ENCODE data around the gene SAMD14.
A peak's percentile ranks its signal among the peaks of the same experiment; 100 is the strongest.

SAMD14 gene

DNA sequence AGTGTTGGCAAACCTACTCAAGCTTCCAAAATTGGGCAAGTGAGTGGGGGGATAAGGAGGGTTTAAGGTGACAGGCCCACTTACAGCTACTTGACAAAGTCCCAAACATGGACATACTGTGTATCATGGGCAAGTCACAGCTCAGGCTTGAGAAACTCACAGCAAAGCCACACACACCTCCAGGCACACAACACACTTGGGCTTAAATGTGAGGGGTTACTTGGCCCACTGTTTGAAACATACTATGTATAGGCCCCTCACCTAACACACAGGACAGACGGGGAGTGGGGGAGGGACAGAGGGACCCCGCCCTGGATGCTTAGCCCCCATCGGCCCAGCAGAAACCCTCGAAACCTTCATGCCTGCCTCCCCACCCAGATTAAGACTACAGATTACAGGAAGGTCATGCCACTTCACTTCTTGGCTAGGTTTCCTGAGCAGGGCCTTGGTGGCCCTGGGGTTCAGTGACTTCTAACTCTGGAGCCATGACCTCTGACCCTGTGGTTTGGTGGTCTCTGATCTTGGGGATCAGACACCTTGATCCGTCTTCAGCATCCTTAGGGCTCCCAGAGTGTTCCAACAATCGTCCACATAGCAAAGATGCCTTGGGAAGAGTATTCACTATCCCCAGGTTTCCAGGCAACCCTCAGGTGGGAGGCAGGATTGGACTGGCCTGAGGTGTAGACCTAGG is 2.3 kb upstream of the SAMD14 start:
- no peak for DNase-seq

GRCh38 chr17:50130559-50131305 is 772 bp upstream of the SAMD14 start:
- no peak for DNase-seq

- DNase-seq, result no peak
These were observed 620 bp downstream of the SAMD14 start for GRCh38 chr17:50129353-50129727.

DNA sequence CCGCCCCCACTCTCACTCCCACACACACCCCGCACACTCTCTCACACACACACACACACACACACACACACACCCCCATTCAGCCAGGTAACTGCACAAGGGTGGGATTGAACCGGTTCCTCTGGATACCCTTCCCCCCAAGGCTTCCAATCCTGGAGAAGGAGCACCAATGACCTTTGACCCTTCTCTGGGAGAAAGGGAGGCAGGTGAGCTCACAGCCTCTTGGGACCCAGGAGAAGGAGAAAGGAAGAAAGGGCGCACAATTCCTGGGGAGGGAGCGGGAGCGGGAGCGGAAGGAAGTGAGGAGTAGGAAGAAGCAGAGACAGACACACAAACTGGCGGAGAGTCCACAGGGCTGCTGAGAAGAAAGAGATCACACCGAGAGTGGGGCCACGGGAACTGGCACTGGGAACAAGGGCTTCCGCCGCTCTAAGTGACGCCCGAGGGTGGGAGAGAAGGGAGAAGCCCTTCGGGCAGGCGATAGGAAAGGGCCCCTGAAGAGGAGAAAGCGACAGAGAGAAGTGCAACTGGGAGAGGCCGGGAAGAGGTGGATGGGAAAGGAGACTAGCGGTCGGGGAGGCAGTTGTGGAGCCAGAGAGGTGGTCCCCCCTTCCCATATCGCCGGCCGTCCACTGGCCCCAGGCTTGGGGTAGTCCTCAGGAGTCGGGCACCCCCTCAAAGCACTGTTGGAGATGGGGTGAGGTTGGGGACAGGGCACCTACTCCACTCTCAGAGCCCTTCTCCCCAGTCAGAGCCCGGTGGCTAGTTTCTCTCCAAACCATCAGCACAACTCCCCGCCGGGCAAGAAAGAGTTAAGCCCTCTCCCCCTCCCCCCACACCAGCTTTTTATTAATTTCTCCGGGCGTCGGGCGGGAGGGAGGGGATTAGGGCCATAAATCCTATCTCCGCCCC is 1.3 kb downstream of the SAMD14 start:
- no peak for DNase-seq

- DNase-seq, result no peak
These were observed 2.1 kb downstream of the SAMD14 start for GRCh38 chr17:50127697-50128361.

DNA sequence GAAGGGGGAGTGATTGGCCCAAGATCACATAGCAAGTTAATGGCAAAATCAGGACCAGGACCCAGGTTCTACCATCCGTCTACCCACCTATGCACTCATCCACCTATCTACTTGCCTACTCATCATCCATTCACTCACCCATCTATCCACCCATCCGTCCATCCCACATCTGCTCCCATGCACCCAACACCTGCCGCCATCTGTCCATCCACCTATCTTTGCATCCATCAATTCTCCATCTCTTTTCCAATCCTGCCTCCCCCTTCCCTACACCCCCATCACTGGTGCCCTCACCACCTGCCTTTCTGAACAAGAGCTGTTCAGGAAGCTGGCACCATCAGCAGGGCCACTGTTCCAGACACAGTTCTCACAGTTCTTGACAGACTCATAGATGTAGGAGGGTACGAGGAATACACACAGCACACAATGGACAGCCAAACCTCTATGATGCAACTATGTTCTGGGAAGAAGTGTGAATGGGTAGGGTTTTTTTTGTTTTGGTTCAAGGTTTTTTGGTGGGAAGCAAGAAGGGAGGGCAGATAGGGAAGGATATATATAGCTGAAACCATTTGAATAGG is 4.5 kb downstream of the SAMD14 start:
- DNase-seq, result no peak

DNA sequence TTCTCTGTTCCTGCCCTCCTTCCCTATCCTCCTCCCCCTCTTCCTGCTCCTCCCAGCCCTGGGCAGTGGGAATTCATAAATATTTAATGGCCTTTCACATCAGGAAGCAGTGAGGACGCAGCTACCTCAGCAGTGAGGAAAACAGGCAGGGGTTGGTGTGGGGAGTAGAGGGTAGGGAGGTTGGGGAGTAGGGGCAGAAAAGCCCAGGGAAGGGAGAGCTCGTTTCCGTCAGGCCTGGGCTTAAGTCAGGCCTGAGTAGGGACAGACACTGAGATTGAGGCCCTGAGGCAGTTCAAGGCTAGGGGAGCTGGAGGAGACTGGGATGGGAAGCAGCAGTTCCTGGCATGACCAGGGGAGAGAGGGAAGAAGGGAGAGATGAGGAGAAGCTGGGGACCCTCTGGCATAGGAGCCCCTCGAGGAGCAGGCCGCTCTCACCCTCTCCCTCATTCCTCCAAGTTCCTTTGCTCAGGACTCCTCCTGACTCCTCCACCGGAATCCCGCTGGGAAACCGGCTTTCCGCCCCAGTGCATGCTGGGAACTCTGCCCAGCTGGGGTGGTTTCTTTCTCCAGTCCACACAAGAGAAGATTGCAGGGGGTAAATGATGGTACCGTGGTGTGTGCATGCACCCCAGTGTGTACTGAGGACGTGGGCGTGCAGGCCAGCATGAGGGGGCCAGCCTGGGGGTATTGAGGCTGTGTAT is 6.2 kb downstream of the SAMD14 start:
- DNase-seq, result no peak

DNA sequence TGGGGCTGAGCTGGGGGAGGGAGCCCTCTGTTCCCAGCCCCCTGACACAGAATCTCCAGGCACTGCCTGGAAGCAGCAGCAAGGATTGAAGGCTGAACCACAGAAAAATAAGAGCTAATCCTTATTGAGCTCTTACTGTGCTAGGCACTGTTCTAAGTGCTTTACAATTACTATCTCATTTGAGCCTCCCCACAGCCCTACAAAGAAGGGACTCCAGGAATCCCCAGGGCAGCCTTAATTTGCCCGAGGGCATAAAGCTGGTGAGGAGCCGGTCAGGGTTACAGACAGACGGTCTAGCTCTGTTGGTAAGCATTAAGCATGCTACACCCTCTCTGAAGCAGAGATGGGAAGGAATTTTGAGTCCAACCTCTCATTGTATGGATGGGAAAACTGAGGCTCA is 7.0 kb downstream of the SAMD14 start:
- no peak for DNase-seq

DNA sequence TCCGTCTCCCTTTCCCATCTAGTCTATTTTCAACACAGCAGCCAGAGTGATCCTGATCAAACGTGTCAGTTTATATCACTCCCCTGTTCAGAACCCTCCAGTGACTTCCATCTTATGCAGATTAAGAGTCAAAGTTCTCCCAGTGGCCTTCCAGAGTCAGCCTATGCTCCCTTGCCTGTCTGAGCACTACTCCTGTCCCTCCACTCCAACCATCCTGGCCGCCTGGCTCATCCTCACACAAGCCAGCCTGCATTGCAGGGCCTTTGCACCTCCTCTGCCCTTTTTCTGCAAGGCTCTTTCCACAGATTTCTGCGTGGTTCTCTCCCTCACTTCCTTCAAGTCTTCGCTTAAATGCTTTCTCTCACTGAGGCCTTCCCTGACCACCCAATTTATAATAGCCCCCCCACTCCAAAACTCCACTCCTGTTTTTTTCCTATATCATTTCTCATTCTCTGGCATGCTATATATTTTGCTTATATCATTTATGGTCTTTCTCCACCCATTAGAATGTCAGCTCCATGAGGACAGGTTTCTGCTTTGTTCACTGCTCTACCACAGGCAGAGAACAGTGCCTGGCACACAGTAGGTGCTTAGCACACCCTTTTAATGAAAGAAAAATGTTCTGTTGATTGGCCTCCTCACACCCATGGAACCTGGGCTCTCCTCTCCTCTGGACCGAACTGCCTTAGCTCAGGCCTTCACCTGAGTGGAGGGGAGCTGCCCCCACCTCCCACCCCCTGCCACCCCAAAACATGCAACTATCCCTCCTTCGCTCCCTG is 9.3 kb downstream of the SAMD14 start:
- no peak for DNase-seq

DNA sequence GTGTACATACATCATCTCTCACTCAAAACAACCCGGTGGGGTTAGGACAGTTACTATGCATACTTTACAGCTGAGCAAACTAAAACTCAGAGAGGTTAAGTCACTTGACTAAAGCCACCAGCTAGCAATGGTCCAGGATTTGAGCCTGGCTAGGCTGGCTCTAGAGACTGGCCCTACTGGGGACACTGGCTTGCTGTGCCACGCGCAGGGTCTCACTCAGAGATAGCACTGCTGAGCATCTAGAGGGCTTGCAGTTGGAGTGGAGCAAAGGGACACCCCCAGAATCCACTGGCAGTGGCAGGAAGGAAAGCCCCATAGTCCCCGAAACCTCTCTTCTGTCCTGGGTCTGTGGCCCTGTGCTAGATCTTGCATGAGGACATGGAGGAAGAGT is 11.1 kb downstream of the SAMD14 start:
- no peak for DNase-seq

DNA sequence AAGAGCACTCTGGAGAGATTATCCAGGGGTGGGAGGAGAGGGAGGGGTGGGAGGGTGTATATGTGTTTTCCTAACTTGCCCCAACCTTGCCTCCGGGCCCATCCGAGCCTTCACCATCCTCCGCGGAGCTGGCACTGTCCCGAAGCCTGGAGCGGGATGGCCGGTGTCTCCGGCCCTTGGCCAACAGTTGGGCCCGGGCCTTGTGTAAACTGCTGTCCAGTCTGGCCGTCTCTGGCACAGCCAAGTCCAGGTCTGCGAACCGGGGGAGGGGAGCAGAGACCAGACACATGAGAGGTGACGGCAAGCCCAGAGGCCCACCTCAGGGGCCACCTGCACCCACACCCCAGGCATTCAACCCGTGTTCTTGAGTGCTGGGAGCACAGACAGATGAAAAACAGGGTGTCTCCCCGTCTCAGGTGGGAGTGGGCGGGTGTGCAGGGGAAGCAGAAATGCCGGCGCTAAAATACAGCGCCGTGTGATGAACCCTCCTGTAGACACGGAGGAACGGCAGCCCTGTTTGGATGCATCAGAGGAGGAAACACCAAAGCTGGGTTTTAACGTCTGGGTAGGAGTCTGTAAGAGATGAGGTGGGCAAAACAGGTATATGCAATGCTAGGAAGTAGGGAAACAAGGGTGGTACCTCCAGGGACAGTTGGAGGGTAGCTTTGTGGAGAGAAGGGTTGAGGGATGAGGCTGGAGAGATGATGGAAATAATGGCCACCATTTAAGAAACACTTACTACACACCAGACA is 11.7 kb downstream of the SAMD14 start:
- no peak for DNase-seq

DNA sequence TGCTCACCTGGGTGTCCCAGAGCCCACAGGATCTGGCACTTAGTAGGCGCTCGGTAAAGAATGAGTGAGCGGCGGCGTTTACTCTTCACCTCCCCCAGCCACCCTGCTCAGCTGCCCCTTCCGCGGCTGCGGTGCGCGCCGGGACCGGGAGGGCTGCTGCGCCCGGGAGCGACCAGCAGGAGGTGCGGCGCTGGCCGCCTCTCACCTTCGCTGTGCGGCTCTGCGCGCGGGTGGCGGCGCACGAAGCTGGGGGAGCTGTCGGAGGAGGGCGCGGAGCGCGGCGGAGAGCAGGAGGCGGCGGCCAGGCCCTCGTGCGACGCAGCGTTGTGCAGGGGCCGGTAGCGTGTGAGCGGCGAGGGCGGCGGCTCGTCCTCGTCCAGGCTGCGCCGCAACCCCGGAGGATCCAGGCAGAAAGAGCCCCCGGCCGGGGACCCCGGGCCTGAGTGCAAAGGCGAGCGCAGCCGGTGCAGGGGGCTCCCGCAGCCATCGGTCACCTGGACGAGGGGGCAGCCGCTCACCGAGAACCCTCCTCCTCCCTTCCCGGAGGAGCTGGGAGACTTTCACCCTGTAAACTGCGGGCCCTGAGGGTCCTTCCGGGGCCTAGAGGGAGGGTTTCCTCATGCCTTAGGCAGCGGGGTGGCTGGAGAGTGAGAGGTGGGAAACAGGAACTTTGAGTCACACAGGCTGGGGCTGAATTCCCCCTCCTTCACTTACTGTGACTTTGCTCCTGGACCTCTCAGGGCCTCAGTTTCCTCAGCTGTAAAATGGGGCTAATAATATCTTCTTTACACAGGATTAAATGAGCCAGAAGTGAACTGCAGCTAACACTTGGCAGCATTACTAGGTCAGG is 12.5 kb downstream of the SAMD14 start:
- peak; percentile 54 for DNase-seq

GRCh38 chr17:50115756-50116155 is 14.2 kb downstream of the SAMD14 start:
- no peak for DNase-seq

GRCh38 chr17:50114849-50115357 is 15.1 kb downstream of the SAMD14 start:
- no peak for DNase-seq

- DNase-seq, result no peak
These were observed 15.6 kb downstream of the SAMD14 start for GRCh38 chr17:50114401-50114800.

DNA sequence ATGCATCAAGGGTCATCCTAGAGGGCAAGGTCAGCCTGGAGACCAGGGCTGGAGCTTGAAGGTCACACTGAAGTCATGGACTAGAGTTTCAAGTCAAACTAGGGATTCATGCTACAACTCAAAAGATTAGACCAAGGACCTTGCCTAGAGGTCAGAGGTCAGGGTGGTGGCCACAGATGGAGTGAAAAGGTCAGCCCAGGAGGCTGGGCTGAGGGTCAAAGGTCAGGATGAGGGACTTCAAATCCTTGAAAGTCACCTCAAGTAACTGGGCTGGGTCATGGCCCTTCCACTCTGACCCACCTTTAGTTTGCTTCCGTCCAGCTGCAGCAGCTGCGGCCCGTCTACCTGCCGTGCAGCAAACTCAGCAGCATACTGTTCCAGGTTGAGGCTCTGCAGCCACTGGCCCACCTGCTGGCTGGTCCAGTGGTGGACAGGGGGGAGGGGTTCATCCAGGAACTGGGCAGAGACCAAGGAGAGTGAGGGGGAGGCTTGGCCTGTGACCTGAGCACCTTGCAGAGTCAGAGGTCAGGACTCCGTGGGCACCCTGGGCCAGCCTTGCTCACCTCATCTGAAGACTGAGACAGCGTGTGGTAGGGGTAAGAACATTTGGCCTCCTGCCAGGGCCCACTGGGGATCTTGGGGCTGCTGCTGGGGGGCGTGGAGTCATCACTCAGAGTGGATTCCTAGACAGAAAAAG is 16.2 kb downstream of the SAMD14 start:
- DNase-seq, result no peak

DNA sequence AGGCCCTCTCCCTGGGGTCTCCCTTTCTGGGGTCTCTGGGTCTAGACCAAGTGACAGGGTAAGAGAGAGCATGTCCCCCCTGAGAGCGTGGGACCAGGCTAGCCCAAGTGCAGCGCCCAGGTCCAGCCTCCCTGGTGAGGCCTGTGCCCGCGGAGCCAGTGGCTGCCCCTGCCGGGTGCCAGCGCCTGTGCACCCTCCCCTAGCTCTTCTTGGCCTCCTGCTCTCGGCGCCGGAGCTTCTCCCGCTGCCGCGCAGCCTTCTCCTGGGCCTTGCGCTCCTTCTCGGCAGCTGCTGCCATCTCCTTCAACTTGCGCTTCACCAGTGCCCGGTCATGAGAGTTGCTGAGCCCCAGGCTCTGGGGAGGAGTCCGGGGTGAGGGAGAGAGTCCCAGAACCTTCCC is 17.3 kb downstream of the SAMD14 start:
- DNase-seq, result no peak
